Measurements from ENCODE around the gene PRELP.
A peak's percentile ranks its signal among the peaks of the same experiment; 100 is the strongest.

Gene PRELP

GRCh38 chr1:203454986-203455471 lies 20.6 kb upstream of the PRELP start:
- DNase-seq, result peak in 1 of 2 donors; percentile 51
- Histone ChIP-seq H3K27me3 (no peaks in the 10 kb centered on the region), H3K9me3 (no peaks in the 10 kb centered on the region), H3K36me3 (no peaks in the 10 kb centered on the region), H3K4me3 (no peak overlapping the region), H3K27ac (no peak overlapping the region), H3K4me1 (peaks cover 0 to 9% (median 2%) of the 10 kb centered on the region in 4 donors)
- TF ChIP-seq, protein P1, sequence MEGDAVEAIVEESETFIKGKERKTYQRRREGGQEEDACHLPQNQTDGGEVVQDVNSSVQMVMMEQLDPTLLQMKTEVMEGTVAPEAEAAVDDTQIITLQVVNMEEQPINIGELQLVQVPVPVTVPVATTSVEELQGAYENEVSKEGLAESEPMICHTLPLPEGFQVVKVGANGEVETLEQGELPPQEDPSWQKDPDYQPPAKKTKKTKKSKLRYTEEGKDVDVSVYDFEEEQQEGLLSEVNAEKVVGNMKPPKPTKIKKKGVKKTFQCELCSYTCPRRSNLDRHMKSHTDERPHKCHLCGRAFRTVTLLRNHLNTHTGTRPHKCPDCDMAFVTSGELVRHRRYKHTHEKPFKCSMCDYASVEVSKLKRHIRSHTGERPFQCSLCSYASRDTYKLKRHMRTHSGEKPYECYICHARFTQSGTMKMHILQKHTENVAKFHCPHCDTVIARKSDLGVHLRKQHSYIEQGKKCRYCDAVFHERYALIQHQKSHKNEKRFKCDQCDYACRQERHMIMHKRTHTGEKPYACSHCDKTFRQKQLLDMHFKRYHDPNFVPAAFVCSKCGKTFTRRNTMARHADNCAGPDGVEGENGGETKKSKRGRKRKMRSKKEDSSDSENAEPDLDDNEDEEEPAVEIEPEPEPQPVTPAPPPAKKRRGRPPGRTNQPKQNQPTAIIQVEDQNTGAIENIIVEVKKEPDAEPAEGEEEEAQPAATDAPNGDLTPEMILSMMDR (IDR thresholded peaks at IDR 0.05), result no peak
- intact Hi-C loops (cut with DNase I; ENCODE audit: low total_unique reads), result no loop called here

DNA sequence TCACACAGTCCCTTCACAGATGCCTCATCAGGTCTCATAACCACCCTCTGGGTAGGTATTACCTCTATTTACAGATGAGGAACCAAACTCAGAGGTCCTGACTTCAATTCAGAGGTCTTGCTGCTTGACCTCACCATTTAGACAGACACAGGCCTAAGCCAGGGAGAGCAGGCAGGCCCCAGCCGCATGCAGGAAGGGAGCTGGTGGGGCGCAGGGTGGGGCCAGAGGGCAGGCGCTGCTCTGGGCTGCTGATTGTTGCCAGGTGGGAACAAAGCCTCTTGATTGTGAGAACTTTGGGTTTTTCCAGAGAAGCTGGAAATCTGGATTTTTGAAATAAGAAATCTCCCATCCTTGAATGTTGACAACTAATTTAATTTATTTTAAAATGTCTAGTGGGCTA lies 19.9 kb upstream of the PRELP start:
- intact Hi-C loops (cut with DNase I; ENCODE audit: low total_unique reads), result no loop called here
- no peak overlapping the region for H3K4me3 ChIP-seq
- TF ChIP-seq, protein P1 (IDR thresholded peaks at IDR 0.05), result no peak
- DNase-seq, result peak in 1 of 2 donors; percentile 37
- no peaks in the 10 kb centered on the region for H3K9me3 ChIP-seq
- H3K36me3 ChIP-seq, result no peaks in the 10 kb centered on the region
- peaks cover 0 to 2% (median 0%) of the 10 kb centered on the region in 4 donors for H3K4me1 ChIP-seq
- H3K27ac ChIP-seq, result no peak overlapping the region
- no peaks in the 10 kb centered on the region for H3K27me3 ChIP-seq

- DNase-seq, result peak in 1 of 2 donors; percentile 10
- TF ChIP-seq, protein P1 (IDR thresholded peaks at IDR 0.05), result no peak
- H3K27ac ChIP-seq, result no peak overlapping the region
- H3K27me3 ChIP-seq, result no peaks in the 10 kb centered on the region
- no peaks in the 10 kb centered on the region for H3K9me3 ChIP-seq
- H3K4me1 ChIP-seq, result no peaks in the 10 kb centered on the region
- no peak overlapping the region for H3K4me3 ChIP-seq
- H3K36me3 ChIP-seq, result no peaks in the 10 kb centered on the region
- intact Hi-C loops (cut with DNase I; ENCODE audit: low total_unique reads), result no loop called here
Observed at GRCh38 chr1:203456577-203456976, 19.0 kb upstream of the PRELP start.

DNA sequence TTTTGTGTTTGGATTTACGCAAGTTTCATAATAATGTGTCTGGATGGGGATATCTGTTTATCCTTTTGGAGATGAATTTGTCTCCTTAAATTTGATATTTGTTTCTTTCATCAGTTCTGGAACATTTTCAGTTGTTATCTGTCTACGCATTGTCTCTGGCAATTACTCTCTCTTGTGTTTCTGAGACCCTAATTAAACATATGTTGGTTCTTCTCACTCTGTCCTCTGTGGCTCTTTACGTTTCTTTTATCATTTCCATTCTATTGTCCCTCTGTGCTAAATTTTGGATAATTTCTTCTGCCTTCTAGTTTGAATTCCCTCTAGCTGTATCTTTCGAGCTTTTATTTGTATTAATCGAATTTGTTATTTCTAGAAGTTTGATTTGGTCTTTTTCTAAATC lies 17.5 kb upstream of the PRELP start:
- TF ChIP-seq, protein P1 (IDR thresholded peaks at IDR 0.05), result no peak
- Histone ChIP-seq H3K4me3 (no peak overlapping the region), H3K4me1 (peaks cover 0 to 14% (median 8%) of the 10 kb centered on the region in 4 donors), H3K9me3 (no peaks in the 10 kb centered on the region), H3K27me3 (no peaks in the 10 kb centered on the region), H3K36me3 (no peaks in the 10 kb centered on the region), H3K27ac (no peak overlapping the region)
- no peak for DNase-seq
- intact Hi-C loops (cut with DNase I; ENCODE audit: low total_unique reads), result no loop called here

- no peak overlapping the region for H3K4me3 ChIP-seq
- intact Hi-C loops (cut with DNase I; ENCODE audit: low total_unique reads), result no loop called here
- no peaks in the 10 kb centered on the region for H3K36me3 ChIP-seq
- DNase-seq, result peak in 1 of 2 donors; percentile 2
- no peaks in the 10 kb centered on the region for H3K9me3 ChIP-seq
- H3K27ac ChIP-seq, result no peak overlapping the region
- TF ChIP-seq, protein P1 (IDR thresholded peaks at IDR 0.05), result no peak
- no peaks in the 10 kb centered on the region for H3K27me3 ChIP-seq
- peaks cover 0 to 31% (median 25%) of the 10 kb centered on the region in 4 donors for H3K4me1 ChIP-seq
Observed at GRCh38 chr1:203459671-203460201, 15.9 kb upstream of the PRELP start.
